Sigmoid colon (tissue), 7 donors: ENCODE results near the gene BAZ1A. TPM values are rescaled to one million over a fixed set of nuclear protein-coding genes. Genes with fewer than 3 reads are reported as not detected.

Experiments used
- DNase-seq: peaks from one replicate; pipeline ENCODE4 v3.0.0-alpha.2; 2019
- H3K27ac ChIP-seq, 4 donors: fragments of 200-600 bp; sonication (generic); one replicate each; pipeline ENCODE4 v1.5.1; 2016 to 2019; ENCODE audit warnings: mild to moderate bottlenecking in 1 of 4
- H3K27me3 ChIP-seq, 3 donors: fragments of 200-600 bp; sonication (generic); one replicate each; pipeline ENCODE4 v1.5.1; 2019; ENCODE audit warnings: mild to moderate bottlenecking in 1 of 3
- H3K36me3 ChIP-seq, 4 donors: fragments of 200-600 bp; sonication (generic); one replicate each; pipeline ENCODE4 v1.5.1; 2016 to 2019
- H3K4me1 ChIP-seq, 4 donors: fragments of 200-600 bp; sonication (generic); one replicate each; pipeline ENCODE4 v1.5.1; 2017 to 2019
- H3K4me3 ChIP-seq, 4 donors: fragments of 200-600 bp; sonication (generic); one replicate each; pipeline ENCODE4 v1.5.1; 2017 to 2019; ENCODE audit warnings: mild to moderate bottlenecking in 2 of 4, moderate library complexity in 1 of 4
- H3K9me3 ChIP-seq, 4 donors: fragments of 200-600 bp in 3 of 4; sonication (generic) in 3 of 4; one replicate each; pipeline versions ENCODE4 v1.5.1 to v1.6.1; 2013 to 2019
- CTCF ChIP-seq, 4 experiments: fragments of 450-650 bp in 3 of 4; fragments of 200-600 bp in 1 of 4; IDR thresholded peaks; one replicate each; pipeline ENCODE4 v1.5.1; 2016 to 2019; ENCODE audit warnings: antibody characterized with exemption in 4 of 4, mild to moderate bottlenecking in 3 of 4, moderate library complexity in 2 of 4
- EP300 ChIP-seq, 4 donors: sonication (generic); formaldehyde crosslinking; IDR thresholded peaks; one replicate each; pipeline ENCODE4 v1.6.1; 2017; ENCODE audit warnings: antibody characterized with exemption in 4 of 4
- POLR2A ChIP-seq, 2 donors: fragments of 450-650 bp; IDR thresholded peaks; one replicate each; pipeline ENCODE4 v1.6.1; 2016; ENCODE audit warnings: antibody characterized with exemption in 2 of 2, mild to moderate bottlenecking in 2 of 2, moderate library complexity in 2 of 2
- POLR2AphosphoS5 ChIP-seq, 4 donors: sonication (generic); formaldehyde crosslinking; IDR thresholded peaks; one replicate each; pipeline ENCODE4 v1.6.1; 2017; ENCODE audit warnings: antibody characterized with exemption in 4 of 4
- WGBS, 2 donors: extraction: QIAGEN DNeasy Blood & Tissue Kit; methylation state at CpG; one replicate each; pipeline ENCODE4 v1.1.7; 2013; 5-methylcytosine and 5-hydroxymethylcytosine counted together
- intact Hi-C: fragments of 100-400 bp; cut with DNase I; formaldehyde crosslinking; loops from one replicate; pipeline ENCODE4 v1.15.1; 2023
- polyA plus RNA-seq, 3 donors: library from polyadenylated mRNA; stranded (reverse); fragments of 200-250 nt; gene quantifications; one replicate each; pipeline ENCODE4 v1.2.3, GENCODE V29; 2013
- small RNA-seq, 3 donors: library from RNA; depleted of rRNA; stranded (forward); fragments of <200 nt; gene quantifications; one replicate each; pipeline ENCODE3, GENCODE V24; 2016
- total RNA-seq, 4 donors: library from RNA; depleted of rRNA; stranded (reverse); fragments of >200 nt; gene quantifications; one replicate each; pipeline ENCODE4 v1.1.0, GENCODE V29; 2016
- donor health status: healthy with polysubstance abuse.
- donor health status: Bipolar disorder and iron deficiency.
- donor health status: healthy.

Gene BAZ1A
- total and polyA plus RNA-seq, 7 donors: 18.2 to 73.1 (median 22.4) TPM

- H3K27ac ChIP-seq: peak overlapping the region; percentile 93 to 100 (median 99)
- TF ChIP-seq CTCF (IDR thresholded peaks at IDR 0.05): no peak
- TF ChIP-seq POLR2AphosphoS5 (IDR thresholded peaks at IDR 0.05): no peak
- TF ChIP-seq EP300 (IDR thresholded peaks at IDR 0.05): no peak
- TF ChIP-seq POLR2A (IDR thresholded peaks at IDR 0.05): no peak
- intact Hi-C loops: loop anchor here (5.0 to 10.0 kb wide), 4 partner anchors 78 to 692 kb away; partner anchors contain the start of genes FAM177A1, NFKBIA, PPP2R3C and PRORP
- no peak for DNase-seq
- H3K27me3 ChIP-seq: no peaks in the 10 kb centered on the region
- H3K9me3 ChIP-seq: no peaks in the 10 kb centered on the region
- peaks cover 0 to 69% (median 55%) of the 10 kb centered on the region in 4 donors for H3K4me1 ChIP-seq
- peaks cover 0 to 13% (median 3%) of the 10 kb centered on the region in 4 donors for H3K36me3 ChIP-seq
- peak overlapping the region in 3 of 4 donors; percentile 8 to 96 (median 94) for H3K4me3 ChIP-seq
- WGBS, 2 donors: 60 to 76% methylated on average over 2 of the region's 2 CpGs
Observed at GRCh38 chr14:34710744-34711143, 164.4 kb downstream of the BAZ1A start.

- H3K4me1 ChIP-seq: peaks cover 0 to 64% (median 54%) of the 10 kb centered on the region in 4 donors
- H3K4me3 ChIP-seq: peak overlapping the region in 2 of 4 donors; percentile 94 to 96
- H3K9me3 ChIP-seq: no peaks in the 10 kb centered on the region
- H3K36me3 ChIP-seq: peaks cover 0 to 13% (median 3%) of the 10 kb centered on the region in 4 donors
- no peak for DNase-seq
- intact Hi-C loops: loop anchor here (5.0 to 10.0 kb wide), 4 partner anchors 78 to 692 kb away; partner anchors contain the start of genes FAM177A1, NFKBIA, PPP2R3C and PRORP
- no peaks in the 10 kb centered on the region for H3K27me3 ChIP-seq
- WGBS, 2 donors: 68 to 86% methylated on average over 1 of the region's 1 CpG
- peak overlapping the region; percentile 93 to 100 (median 99) for H3K27ac ChIP-seq
- no peak for TF ChIP-seq CTCF (IDR thresholded peaks at IDR 0.05)
- no peak for TF ChIP-seq EP300 (IDR thresholded peaks at IDR 0.05)
- TF ChIP-seq POLR2AphosphoS5 (IDR thresholded peaks at IDR 0.05): no peak
- TF ChIP-seq POLR2A (IDR thresholded peaks at IDR 0.05): no peak
Observed at GRCh38 chr14:34710006-34710405, 165.2 kb downstream of the BAZ1A start.

DNA sequence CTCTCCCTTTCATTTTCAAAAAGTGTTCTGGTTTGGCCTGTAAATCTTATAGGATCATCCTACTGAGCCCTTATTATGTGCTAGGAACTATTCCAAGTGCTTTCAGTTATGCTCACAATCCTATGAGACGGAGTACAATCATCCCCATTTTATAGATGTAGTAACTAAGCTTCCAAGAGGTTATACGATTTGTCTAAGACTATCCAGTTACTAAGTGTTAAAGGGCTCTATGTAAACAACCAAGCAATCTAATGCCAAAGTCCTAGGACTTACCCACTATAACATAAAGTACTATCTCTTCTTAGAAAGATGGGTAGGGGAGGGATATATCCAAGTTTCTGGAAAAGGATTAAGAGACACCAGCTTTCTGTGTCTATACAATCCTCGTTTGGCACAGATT is 167.4 kb downstream of the BAZ1A start:
- peak overlapping the region; percentile 56 to 99 (median 96) for H3K27ac ChIP-seq
- TF ChIP-seq CTCF (IDR thresholded peaks at IDR 0.05) (no peak), POLR2AphosphoS5 (IDR thresholded peaks at IDR 0.05) (no peak), EP300 (IDR thresholded peaks at IDR 0.05) (no peak), POLR2A (IDR thresholded peaks at IDR 0.05) (no peak)
- H3K27me3 ChIP-seq: no peaks in the 10 kb centered on the region
- H3K9me3 ChIP-seq: no peaks in the 10 kb centered on the region
- H3K4me3 ChIP-seq: no peak overlapping the region
- WGBS, 2 donors: 45 to 71% methylated on average over 3 of the region's 3 CpGs
- H3K4me1 ChIP-seq: peaks cover 0 to 56% (median 45%) of the 10 kb centered on the region in 4 donors
- peaks cover 0 to 7% (median 3%) of the 10 kb centered on the region in 4 donors for H3K36me3 ChIP-seq
- intact Hi-C loops: no loop called here
- DNase-seq: no peak

Small RNAs within 50 kb of the gene (small RNA-seq; reads per million reads assigned to genes)
- 0 reads per million in 3 donors for gene AL121603.1
- gene RNU7-41P: 0 reads per million in 3 donors

Other genes with a start within 250 kb of the BAZ1A start
- 100 to 1,000 TPM in 2 of 4 donors, 10 to 100 TPM in 2; 79.0 to 136 (median 108) TPM for gene SNX6, start 245.2 kb downstream of the BAZ1A start, total RNA-seq
- 100 to 1,000 TPM in 1 of 3 donors, 10 to 100 TPM in 2; 69.4 to 105 (median 72.7) TPM for gene SNX6, start 245.2 kb downstream of the BAZ1A start, polyA plus RNA-seq
- gene CFL2, start 160.8 kb downstream of the BAZ1A start, total RNA-seq: 100 to 1,000 TPM; 251 to 380 (median 284) TPM
- gene CFL2, start 160.8 kb downstream of the BAZ1A start, polyA plus RNA-seq: 10 to 100 TPM in 2 of 3 donors, 1 to 10 TPM in 1; 6.0 to 28.2 (median 15.2) TPM
- 10 to 100 TPM; 29.9 to 36.1 (median 34.6) TPM for gene SRP54, start 107.6 kb upstream of the BAZ1A start, total RNA-seq
- 10 to 100 TPM; 31.9 to 35.6 (median 33.0) TPM for gene SRP54, start 107.6 kb upstream of the BAZ1A start, polyA plus RNA-seq
- 10 to 100 TPM; 26.3 to 61.5 (median 40.8) TPM for gene FAM177A1, start 170.9 kb upstream of the BAZ1A start, total RNA-seq
- gene FAM177A1, start 170.9 kb upstream of the BAZ1A start, polyA plus RNA-seq: 100 to 1,000 TPM in 2 of 3 donors, 10 to 100 TPM in 1; 66.7 to 171 (median 145) TPM
- 10 to 100 TPM; 25.3 to 44.3 (median 40.5) TPM for gene PPP2R3C, start 246.6 kb upstream of the BAZ1A start, total RNA-seq
- gene PPP2R3C, start 246.6 kb upstream of the BAZ1A start, polyA plus RNA-seq: 10 to 100 TPM; 22.1 to 50.9 (median 45.6) TPM
- 10 to 100 TPM in 3 of 4 donors, 1 to 10 TPM in 1; 7.9 to 17.1 (median 13.6) TPM for gene PRORP, start 247.2 kb upstream of the BAZ1A start, total RNA-seq
- 10 to 100 TPM; 11.4 to 26.0 (median 25.7) TPM for gene PRORP, start 247.2 kb upstream of the BAZ1A start, polyA plus RNA-seq